Measurements from ENCODE around the gene MAT2B.

The MAT2B gene

DNA sequence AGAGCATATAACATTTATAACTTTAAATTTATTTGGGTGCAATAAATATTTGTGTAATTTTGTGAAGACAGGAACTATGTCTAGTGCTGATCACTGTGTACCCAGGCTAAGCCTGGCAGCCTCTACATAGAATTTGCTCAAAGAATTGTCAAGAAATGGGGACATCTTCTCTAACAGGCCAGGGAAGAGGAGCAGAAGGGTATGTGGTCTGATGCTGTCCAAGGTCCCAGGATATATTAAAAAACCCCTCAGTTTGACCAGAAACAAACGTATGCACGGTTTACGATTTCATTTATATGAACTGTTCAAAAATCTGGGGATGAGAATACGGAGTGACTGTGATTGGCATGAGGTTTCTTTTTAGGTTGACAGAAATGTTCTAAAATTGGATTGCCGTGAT lies 55.9 kb downstream of the MAT2B start:
- Mint-ChIP-seq H3K27ac (no peak overlapping the region), H3K27me3 (peaks cover 38% of the 10 kb centered on the region), H3K9me3 (no peaks in the 10 kb centered on the region), H3K4me1 (ENCODE audit: low read depth) (peaks cover 12% of the 10 kb centered on the region), H3K36me3 (ENCODE audit: low read depth) (no peaks in the 10 kb centered on the region), H3K4me3 (no peak overlapping the region)

DNA sequence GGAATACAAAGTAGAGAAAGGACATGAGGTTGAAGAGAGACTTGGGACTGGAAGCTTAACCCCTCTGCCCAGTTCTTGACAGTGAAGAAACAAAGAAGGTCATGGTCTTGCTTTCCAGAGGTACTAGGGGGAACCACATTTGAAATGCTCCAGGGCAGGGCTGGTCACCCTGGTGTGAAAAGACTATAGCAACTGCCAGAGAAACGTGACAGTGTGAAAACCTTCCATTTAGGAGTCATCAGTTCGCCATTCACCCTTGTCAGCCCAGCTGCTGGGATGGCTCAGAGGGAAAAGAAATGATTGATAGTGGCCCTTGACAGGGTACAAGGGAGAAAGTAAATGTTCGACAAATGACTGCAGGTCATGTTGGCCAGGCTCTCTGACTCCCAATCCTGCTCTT lies 56.7 kb downstream of the MAT2B start:
- no peak overlapping the region for H3K27ac Mint-ChIP-seq
- no peaks in the 10 kb centered on the region for H3K36me3 Mint-ChIP-seq (ENCODE audit: low read depth)
- no peak overlapping the region for H3K4me3 Mint-ChIP-seq
- H3K4me1 Mint-ChIP-seq (ENCODE audit: low read depth): peaks cover 19% of the 10 kb centered on the region
- H3K9me3 Mint-ChIP-seq: no peaks in the 10 kb centered on the region
- H3K27me3 Mint-ChIP-seq: peaks cover 42% of the 10 kb centered on the region

- Mint-ChIP-seq H3K27me3 (peaks cover 52% of the 10 kb centered on the region), H3K27ac (no peak overlapping the region), H3K9me3 (no peaks in the 10 kb centered on the region), H3K36me3 (ENCODE audit: low read depth) (no peaks in the 10 kb centered on the region), H3K4me1 (ENCODE audit: low read depth) (peaks cover 24% of the 10 kb centered on the region), H3K4me3 (no peak overlapping the region)
Observed at GRCh38 chr5:163563112-163563511, 57.7 kb downstream of the MAT2B start.

DNA sequence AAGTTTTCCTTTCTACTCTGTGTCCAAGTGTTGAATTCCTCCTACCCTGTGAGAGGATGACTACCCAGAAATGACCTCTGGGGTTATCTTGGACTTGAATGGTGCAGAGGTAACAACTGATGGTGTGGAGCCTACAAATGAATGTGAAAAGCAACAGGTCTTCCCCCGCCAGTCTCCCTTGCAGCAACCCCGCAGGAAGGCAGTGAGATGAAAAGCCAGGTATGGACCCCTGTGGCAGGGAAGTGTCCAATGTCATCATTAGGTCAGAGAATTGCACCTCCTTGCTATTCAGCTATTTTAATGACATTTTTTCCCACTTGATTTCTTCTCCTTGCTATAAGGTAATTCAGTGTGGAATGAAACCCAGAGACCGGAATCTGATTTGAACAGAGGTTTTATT lies 58.5 kb downstream of the MAT2B start:
- H3K27me3 Mint-ChIP-seq: peaks cover 60% of the 10 kb centered on the region
- H3K9me3 Mint-ChIP-seq: no peaks in the 10 kb centered on the region
- H3K4me3 Mint-ChIP-seq: no peak overlapping the region
- peaks cover 24% of the 10 kb centered on the region for H3K4me1 Mint-ChIP-seq (ENCODE audit: low read depth)
- no peak overlapping the region for H3K27ac Mint-ChIP-seq
- no peaks in the 10 kb centered on the region for H3K36me3 Mint-ChIP-seq (ENCODE audit: low read depth)

DNA sequence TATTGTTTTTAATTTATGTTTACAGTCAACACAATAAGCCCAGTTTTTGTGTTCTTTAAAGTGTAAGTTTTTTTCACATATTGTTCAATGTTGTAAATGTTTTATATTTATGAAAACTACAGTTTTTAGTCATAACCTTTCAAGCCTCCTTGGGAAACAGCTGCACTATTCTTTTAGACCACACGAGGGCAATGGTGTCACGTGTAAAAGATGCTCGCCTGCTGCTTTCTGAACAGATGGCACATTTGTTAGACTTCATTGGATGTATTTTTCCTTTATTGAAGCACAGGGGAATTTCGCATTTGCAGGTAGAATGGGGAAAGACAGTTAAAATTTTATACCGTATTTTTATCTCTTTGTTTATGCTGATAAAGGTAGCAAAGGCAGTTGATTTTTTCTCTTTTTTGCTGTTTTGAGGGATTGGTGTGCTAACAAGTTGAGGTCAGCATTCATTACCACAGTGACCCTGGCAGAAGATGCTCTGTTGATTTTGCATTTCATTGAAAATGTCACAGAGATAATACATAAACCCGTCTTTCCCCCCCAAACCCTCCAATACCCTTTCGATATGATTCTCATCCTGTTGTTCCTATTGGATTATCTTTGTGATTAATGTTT lies 59.0 kb downstream of the MAT2B start:
- Mint-ChIP-seq H3K4me3 (no peak overlapping the region), H3K27ac (no peak overlapping the region), H3K4me1 (ENCODE audit: low read depth) (peaks cover 24% of the 10 kb centered on the region), H3K9me3 (no peaks in the 10 kb centered on the region), H3K36me3 (ENCODE audit: low read depth) (no peaks in the 10 kb centered on the region), H3K27me3 (peaks cover 64% of the 10 kb centered on the region)

DNA sequence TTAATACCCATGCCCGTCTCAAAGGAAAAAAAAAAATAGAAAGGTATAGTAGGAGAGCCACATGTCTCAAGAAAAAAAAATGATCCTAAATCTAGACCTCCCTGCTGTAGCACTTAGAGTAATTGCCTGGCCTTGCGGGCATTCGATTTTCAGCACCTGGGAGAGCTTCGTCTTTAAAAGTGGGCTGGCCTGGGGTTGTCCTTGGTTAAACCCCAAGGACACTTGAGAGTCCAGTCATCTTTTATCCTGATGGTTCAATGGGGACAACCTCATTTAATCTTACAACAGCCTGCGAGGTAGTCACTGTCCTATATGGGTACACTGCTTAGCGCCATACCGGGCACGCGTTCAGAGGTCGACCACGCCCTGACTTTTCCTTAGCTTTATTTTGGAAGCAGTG lies 60.1 kb downstream of the MAT2B start:
- Mint-ChIP-seq H3K27ac (no peak overlapping the region), H3K9me3 (no peaks in the 10 kb centered on the region), H3K36me3 (ENCODE audit: low read depth) (no peaks in the 10 kb centered on the region), H3K4me1 (ENCODE audit: low read depth) (peaks cover 24% of the 10 kb centered on the region), H3K4me3 (peak overlapping the region; percentile 60), H3K27me3 (peaks cover 69% of the 10 kb centered on the region)

- Mint-ChIP-seq H3K27ac (no peak overlapping the region), H3K27me3 (peaks cover 69% of the 10 kb centered on the region), H3K4me1 (ENCODE audit: low read depth) (peaks cover 24% of the 10 kb centered on the region), H3K4me3 (peak overlapping the region; percentile 60), H3K9me3 (no peaks in the 10 kb centered on the region), H3K36me3 (ENCODE audit: low read depth) (no peaks in the 10 kb centered on the region)
Observed at GRCh38 chr5:163565931-163566608, 60.7 kb downstream of the MAT2B start.

- no peaks in the 10 kb centered on the region for H3K36me3 Mint-ChIP-seq (ENCODE audit: low read depth)
- no peak overlapping the region for H3K4me3 Mint-ChIP-seq
- H3K9me3 Mint-ChIP-seq: no peaks in the 10 kb centered on the region
- H3K27ac Mint-ChIP-seq: no peak overlapping the region
- peaks cover 69% of the 10 kb centered on the region for H3K27me3 Mint-ChIP-seq
- H3K4me1 Mint-ChIP-seq (ENCODE audit: low read depth): peaks cover 24% of the 10 kb centered on the region
Observed at GRCh38 chr5:163566678-163567077, 61.3 kb downstream of the MAT2B start.

GRCh38 chr5:163567811-163568210 lies 62.4 kb downstream of the MAT2B start:
- Mint-ChIP-seq H3K27ac (no peak overlapping the region), H3K4me1 (ENCODE audit: low read depth) (peaks cover 24% of the 10 kb centered on the region), H3K4me3 (no peak overlapping the region), H3K27me3 (peaks cover 66% of the 10 kb centered on the region), H3K9me3 (no peaks in the 10 kb centered on the region), H3K36me3 (ENCODE audit: low read depth) (no peaks in the 10 kb centered on the region)
